Subcutaneous abdominal adipose tissue (tissue), 5 donors: ENCODE results near the gene MON2.
A peak's percentile ranks its signal among the peaks of the same experiment; 100 is the strongest.

ENCODE experiments used
- H3K27ac ChIP-seq: one replicate; pipeline ENCODE4 v1.7.0; 2013; ENCODE audit warnings: low read depth, mild to moderate bottlenecking, inconsistent platforms, low read length, moderate library complexity
- H3K27me3 ChIP-seq, 5 donors: one replicate each; pipeline ENCODE4 v1.7.0; 2013; ENCODE audit warnings: low read length in 5 of 5, inconsistent platforms in 1 of 5; ENCODE audit not compliant: control insufficient read depth in 5 of 5, insufficient read depth in 4 of 5
- H3K36me3 ChIP-seq, 5 donors: one replicate each; pipeline ENCODE4 v1.7.0; 2013; ENCODE audit warnings: low read length in 5 of 5; ENCODE audit not compliant: control insufficient read depth in 5 of 5, insufficient read depth in 5 of 5
- H3K4me1 ChIP-seq, 5 donors: one replicate each; pipeline ENCODE4 v1.7.0; 2013; ENCODE audit warnings: low read length in 5 of 5, mild to moderate bottlenecking in 3 of 5, moderate library complexity in 1 of 5; ENCODE audit not compliant: control insufficient read depth in 5 of 5, insufficient read depth in 5 of 5
- H3K4me3 ChIP-seq, 5 donors: one replicate each; pipeline ENCODE4 v1.7.0; 2013; ENCODE audit warnings: low read length in 5 of 5, low read depth in 1 of 5
- H3K9ac ChIP-seq, 5 donors: one replicate each; pipeline ENCODE4 v1.7.0; 2013; ENCODE audit warnings: low read length in 5 of 5, mild to moderate bottlenecking in 4 of 5, moderate library complexity in 3 of 5
- H3K9me3 ChIP-seq, 5 donors: one replicate each; pipeline ENCODE4 v1.7.0; 2013; ENCODE audit warnings: low read length in 5 of 5; ENCODE audit not compliant: control insufficient read depth in 5 of 5
- donor health status: healthy.
- donor health status: healthy.
- donor health status: healthy.
- donor health status: healthy.
- donor health status: healthy.

Gene MON2

DNA sequence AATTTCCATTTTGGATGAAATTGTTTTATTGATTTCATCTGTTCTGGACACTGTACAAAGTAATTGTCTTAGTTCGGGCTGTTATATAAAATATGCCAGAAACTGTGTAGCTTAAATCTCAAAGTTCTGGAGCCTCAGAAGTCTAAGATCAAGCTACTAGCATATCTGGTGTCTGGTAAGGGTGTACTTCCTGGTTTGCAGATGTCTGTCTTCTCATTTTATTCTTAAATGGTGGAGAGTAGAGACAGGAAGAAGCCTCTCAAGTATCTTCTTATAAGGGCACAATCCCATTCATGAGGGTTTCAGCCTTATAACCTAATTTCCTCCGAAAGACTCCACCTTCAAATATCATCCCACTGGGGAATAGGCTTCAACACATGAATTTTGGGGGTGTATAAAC lies 51.3 kb downstream of the MON2 start:
- Histone ChIP-seq H3K4me1 (peaks cover 0 to 3% (median 0%) of the 10 kb centered on the region in 5 donors), H3K9ac (no peak overlapping the region), H3K27ac (no peak overlapping the region), H3K27me3 (no peaks in the 10 kb centered on the region), H3K4me3 (no peak overlapping the region), H3K9me3 (no peaks in the 10 kb centered on the region), H3K36me3 (peaks cover 0 to 6% (median 2%) of the 10 kb centered on the region in 5 donors)

DNA sequence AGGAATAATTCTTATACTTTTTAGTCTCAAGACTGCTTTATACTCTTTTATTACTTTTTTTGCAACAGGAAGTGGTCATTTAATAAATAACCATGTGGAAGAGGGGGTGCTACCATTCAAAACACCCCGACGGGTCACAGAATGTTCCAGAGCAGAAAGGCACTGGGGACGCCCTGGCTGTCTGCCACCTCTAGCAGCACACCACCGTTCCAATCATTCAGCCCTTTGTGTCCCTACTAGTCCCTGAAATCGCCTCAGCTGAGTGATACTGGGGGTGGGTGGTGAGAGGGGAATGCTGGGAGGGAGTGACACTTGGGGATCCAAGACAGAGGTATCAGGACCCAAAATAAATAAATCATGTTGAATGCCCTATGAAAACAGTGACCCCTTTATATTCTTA lies 52.4 kb downstream of the MON2 start:
- no peak overlapping the region for H3K27ac ChIP-seq

DNA sequence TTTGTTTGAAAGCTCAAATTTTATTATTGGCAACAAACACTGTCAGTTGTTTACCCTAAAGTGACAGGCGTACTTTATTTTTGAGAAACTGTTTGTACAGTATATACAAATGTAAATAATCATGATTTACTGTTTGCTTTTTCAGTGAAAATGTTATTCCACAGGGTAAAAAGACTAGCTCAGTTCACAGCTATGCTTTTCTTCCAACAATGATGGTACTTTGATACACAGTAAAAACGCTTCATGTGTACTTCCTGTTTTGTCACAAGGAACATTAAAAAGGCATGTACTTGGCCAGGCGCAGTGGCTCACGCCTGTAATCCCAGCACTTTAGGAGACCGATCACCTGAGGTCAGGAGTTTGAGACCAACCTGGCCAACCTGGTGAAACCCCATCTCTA lies 53.7 kb downstream of the MON2 start:
- H3K36me3 ChIP-seq: peaks cover 0 to 5% (median 2%) of the 10 kb centered on the region in 5 donors
- no peaks in the 10 kb centered on the region for H3K27me3 ChIP-seq
- H3K9me3 ChIP-seq: no peaks in the 10 kb centered on the region
- peaks cover 0 to 12% (median 4%) of the 10 kb centered on the region in 5 donors for H3K4me1 ChIP-seq
- no peak overlapping the region for H3K27ac ChIP-seq
- H3K9ac ChIP-seq: no peak overlapping the region
- no peak overlapping the region for H3K4me3 ChIP-seq

More for the DNA sequence above, 52.4 kb downstream of the MON2 start:
- Histone ChIP-seq H3K9me3 (no peaks in the 10 kb centered on the region), H3K4me3 (no peak overlapping the region), H3K27me3 (no peaks in the 10 kb centered on the region), H3K9ac (no peak overlapping the region), H3K36me3 (peaks cover 0 to 5% (median 2%) of the 10 kb centered on the region in 5 donors), H3K4me1 (peaks cover 0 to 3% (median 0%) of the 10 kb centered on the region in 5 donors)

DNA sequence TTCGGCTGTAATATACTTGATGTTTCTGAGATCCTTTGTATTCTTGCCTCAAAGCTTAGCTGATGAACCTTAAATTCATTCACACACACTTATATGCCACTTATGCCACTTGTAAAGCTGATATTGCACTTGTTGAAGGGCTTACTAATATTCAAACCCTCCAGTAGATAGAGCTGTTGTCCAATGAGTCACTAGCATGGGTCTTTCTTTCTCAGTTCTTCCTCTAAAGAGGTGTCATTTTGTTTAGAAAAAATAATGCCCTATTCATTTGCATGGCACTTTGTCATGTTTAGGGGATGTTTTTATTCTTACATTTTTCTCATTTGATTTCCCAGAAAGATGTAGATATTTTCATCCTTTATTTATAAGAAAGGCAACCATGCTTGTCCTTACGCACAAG lies 56.4 kb downstream of the MON2 start:
- no peak overlapping the region for H3K9ac ChIP-seq
- H3K27me3 ChIP-seq: no peaks in the 10 kb centered on the region
- H3K9me3 ChIP-seq: no peaks in the 10 kb centered on the region
- H3K27ac ChIP-seq: no peak overlapping the region
- no peak overlapping the region for H3K4me3 ChIP-seq
- H3K4me1 ChIP-seq: peaks cover 0 to 11% (median 6%) of the 10 kb centered on the region in 5 donors
- H3K36me3 ChIP-seq: peaks cover 0 to 5% (median 3%) of the 10 kb centered on the region in 5 donors

DNA sequence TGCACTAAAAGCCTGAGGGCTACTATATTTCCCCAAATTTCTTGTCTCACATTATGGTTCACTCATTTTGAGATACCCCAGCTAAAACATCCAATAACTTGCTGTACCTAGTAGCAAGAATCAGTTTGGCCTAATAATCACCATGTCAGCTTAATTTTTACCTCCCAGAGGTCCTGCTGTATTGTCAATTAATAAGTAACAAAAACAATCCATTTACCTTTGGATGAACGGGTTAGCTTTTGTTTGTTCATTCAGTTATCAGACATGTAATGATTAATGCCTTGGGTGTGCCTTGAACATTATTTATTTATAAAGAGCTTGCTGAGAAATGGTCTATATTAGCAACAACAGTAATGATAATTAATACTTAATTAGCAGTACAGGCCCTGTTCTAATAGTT lies 57.0 kb downstream of the MON2 start:
- Histone ChIP-seq H3K9ac (no peak overlapping the region), H3K27ac (no peak overlapping the region), H3K4me3 (no peak overlapping the region), H3K36me3 (peaks cover 0 to 5% (median 3%) of the 10 kb centered on the region in 5 donors), H3K9me3 (no peaks in the 10 kb centered on the region), H3K27me3 (no peaks in the 10 kb centered on the region), H3K4me1 (peaks cover 0 to 11% (median 6%) of the 10 kb centered on the region in 5 donors)

DNA sequence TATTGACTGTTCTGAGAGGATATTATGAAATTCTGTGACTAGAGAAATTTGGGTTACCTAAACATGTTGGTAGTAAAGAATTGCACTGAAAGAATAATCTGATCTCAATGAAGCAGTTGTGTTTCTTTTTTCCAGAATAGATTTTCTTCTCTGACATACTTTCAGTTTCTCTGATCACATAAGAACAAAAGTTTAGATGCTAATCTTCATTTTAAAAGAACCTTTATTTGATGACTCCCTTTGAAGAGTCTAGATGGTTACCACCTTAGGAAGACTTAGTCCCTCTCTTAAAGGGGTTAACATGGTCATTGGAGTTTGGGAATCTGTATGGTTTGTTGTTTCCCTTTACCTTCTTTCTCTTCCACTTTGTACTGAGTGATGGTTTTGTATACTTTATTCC lies 58.6 kb downstream of the MON2 start:
- H3K27ac ChIP-seq: no peak overlapping the region
- H3K9ac ChIP-seq: peak overlapping the region in 1 of 5 donors; percentile 3

DNA sequence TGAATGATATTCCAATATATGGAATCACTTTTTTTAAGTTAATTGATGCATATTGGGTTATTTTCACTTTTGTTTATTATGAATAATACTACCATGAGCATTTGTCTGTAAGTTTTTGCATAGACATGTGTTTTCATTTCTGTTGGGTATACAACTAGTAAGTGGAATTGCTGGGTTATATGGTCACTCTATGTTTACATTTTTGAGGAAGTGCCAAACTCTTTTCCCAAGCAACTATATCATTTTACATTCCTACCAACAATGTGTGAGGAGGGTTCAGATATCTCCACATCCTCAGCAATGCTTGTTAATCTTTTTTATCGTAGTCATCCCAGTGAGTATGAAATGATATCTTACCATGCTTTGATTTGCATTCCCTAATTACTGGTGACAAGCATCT lies 64.0 kb downstream of the MON2 start:
- Histone ChIP-seq H3K9me3 (no peaks in the 10 kb centered on the region), H3K4me3 (no peak overlapping the region), H3K36me3 (peaks cover 14 to 28% (median 18%) of the 10 kb centered on the region in 5 donors), H3K27me3 (no peaks in the 10 kb centered on the region), H3K27ac (no peak overlapping the region), H3K9ac (no peak overlapping the region), H3K4me1 (peaks cover 0 to 3% (median 0%) of the 10 kb centered on the region in 5 donors)

More for the DNA sequence above, 58.6 kb downstream of the MON2 start:
- H3K9me3 ChIP-seq: no peaks in the 10 kb centered on the region
- H3K36me3 ChIP-seq: peaks cover 0 to 5% (median 0%) of the 10 kb centered on the region in 5 donors
- H3K4me1 ChIP-seq: peaks cover 0 to 11% (median 6%) of the 10 kb centered on the region in 5 donors
- no peak overlapping the region for H3K4me3 ChIP-seq
- H3K27me3 ChIP-seq: no peaks in the 10 kb centered on the region

DNA sequence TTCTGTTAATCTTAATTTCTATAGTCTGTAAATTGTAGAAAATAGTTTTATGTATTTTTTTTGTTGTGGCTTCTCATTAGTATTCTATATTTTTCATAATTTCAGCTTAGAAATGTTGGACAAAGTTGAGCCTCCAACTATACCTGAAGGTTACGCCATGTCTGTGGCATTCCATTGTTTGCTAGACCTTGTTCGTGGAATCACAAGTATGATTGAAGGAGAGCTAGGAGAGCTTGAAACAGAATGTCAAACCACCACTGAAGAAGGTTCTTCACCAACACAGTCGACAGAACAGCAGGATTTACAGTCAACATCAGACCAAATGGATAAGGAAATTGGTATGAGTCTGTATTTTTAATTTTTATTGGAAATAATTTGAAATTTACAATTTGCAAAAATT lies 65.7 kb downstream of the MON2 start:
- no peaks in the 10 kb centered on the region for H3K27me3 ChIP-seq
- no peak overlapping the region for H3K27ac ChIP-seq
- peaks cover 0 to 6% (median 2%) of the 10 kb centered on the region in 5 donors for H3K4me1 ChIP-seq
- peaks cover 14 to 27% (median 23%) of the 10 kb centered on the region in 5 donors for H3K36me3 ChIP-seq
- H3K9ac ChIP-seq: no peak overlapping the region
- H3K9me3 ChIP-seq: no peaks in the 10 kb centered on the region
- no peak overlapping the region for H3K4me3 ChIP-seq

DNA sequence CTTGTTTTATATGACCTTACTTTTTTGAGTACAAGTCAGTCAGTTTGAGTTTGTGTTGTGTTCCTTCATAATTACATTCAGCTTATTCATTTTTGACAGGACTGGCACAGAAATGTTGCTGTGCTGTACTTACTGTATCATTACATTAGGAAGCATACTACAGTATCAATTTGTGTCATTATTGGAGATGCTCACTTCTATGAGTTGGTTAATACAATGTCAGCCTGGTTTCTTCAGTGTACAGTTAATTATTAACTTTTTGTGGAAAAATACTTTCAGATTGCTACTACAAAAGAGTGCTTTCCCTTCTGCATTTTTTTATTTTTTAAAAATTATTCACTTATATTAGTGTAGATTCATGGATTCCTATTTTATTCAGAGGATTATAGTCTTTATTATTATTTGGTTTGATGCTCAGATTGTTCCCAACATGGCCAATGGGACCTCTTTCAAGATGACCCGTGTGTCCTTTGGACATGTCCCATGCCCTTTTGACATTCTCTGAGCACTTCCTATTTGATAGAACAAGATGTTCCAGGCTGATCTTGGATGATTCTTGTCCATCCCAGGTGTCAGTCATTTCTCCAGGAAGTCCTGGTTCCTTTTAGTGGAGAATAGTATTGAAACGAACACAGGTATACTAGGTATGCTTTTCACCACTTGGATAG lies 66.6 kb downstream of the MON2 start:
- Histone ChIP-seq H3K36me3 (peaks cover 16 to 27% (median 23%) of the 10 kb centered on the region in 5 donors), H3K9me3 (no peaks in the 10 kb centered on the region), H3K27me3 (no peaks in the 10 kb centered on the region), H3K4me3 (no peak overlapping the region), H3K4me1 (peaks cover 0 to 14% (median 2%) of the 10 kb centered on the region in 5 donors), H3K9ac (no peak overlapping the region), H3K27ac (no peak overlapping the region)

DNA sequence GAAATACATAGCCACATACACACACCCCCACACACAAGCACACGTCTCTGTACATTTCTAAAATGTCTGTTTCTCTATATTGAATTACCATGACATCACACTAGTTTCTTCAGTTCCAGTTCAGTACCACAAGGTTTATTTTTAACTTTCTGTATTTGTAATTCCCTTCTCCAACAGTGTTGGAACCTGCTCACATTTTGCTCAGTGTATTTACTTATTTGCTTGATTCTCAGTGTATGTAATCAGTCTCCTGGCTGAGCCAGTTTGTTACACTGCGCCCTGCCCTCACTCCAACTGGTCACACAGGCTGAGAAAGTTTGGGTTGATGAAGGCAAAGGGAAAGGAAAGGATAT lies 67.1 kb downstream of the MON2 start:
- peaks cover 0 to 16% (median 2%) of the 10 kb centered on the region in 5 donors for H3K4me1 ChIP-seq
- H3K27me3 ChIP-seq: no peaks in the 10 kb centered on the region
- no peaks in the 10 kb centered on the region for H3K9me3 ChIP-seq
- no peak overlapping the region for H3K9ac ChIP-seq
- H3K36me3 ChIP-seq: peaks cover 19 to 29% (median 24%) of the 10 kb centered on the region in 5 donors
- H3K4me3 ChIP-seq: no peak overlapping the region
- H3K27ac ChIP-seq: no peak overlapping the region
